ENCODE data around the gene CHRNA7.
A peak's percentile ranks its signal among the peaks of the same experiment; 100 is the strongest.

Gene CHRNA7

DNA sequence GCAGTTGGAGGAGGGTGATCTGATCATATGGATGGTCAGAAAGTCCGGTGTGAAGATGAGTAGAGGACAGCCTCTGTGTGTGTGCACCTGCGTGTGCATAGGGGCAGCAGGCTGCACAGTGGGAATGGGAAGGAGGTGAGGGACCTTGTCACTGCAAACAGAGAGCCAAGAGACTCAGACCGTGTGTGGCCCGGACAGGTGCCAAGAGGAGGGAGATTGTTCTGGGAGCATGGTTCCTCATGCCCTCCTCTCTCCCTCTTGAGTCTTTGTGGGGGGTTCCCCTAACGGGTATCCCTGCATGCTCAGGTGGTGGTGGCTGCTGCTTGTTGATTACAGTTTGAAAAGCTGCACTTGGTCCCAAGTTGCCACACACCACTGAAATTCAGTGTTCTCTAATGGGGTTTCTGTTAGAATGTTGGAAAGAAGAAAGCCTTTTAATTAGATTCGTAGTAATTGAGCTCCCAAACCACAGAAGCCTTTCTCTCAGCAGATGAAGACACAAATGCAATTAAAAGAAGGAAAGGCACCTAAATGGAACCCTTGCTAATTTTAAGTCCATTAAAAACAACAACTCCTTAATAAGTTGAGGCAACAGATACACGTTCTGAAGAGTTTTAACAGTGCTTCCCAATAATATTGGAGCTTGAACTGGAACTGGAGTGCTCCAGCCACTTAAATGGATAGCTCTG, 68.9 kb downstream of the CHRNA7 start:
- no peaks in the 10 kb centered on the region for H3K4me1 ChIP-seq (ENCODE audit: insufficient read depth, low read length)
- peaks cover 6% of the 10 kb centered on the region for H3K27me3 ChIP-seq (ENCODE audit: insufficient read depth, low read length, poor library complexity)
- no peak overlapping the region for H3K9ac ChIP-seq (ENCODE audit: low read depth, low read length)
- TF ChIP-seq, protein P1, sequence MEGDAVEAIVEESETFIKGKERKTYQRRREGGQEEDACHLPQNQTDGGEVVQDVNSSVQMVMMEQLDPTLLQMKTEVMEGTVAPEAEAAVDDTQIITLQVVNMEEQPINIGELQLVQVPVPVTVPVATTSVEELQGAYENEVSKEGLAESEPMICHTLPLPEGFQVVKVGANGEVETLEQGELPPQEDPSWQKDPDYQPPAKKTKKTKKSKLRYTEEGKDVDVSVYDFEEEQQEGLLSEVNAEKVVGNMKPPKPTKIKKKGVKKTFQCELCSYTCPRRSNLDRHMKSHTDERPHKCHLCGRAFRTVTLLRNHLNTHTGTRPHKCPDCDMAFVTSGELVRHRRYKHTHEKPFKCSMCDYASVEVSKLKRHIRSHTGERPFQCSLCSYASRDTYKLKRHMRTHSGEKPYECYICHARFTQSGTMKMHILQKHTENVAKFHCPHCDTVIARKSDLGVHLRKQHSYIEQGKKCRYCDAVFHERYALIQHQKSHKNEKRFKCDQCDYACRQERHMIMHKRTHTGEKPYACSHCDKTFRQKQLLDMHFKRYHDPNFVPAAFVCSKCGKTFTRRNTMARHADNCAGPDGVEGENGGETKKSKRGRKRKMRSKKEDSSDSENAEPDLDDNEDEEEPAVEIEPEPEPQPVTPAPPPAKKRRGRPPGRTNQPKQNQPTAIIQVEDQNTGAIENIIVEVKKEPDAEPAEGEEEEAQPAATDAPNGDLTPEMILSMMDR (IDR thresholded peaks at IDR 0.05; ENCODE audit: borderline replicate concordance, extremely low read depth, low read length, poor library complexity, severe bottlenecking), result no peak
- no peak for TF ChIP-seq EZH2 (IDR thresholded peaks at IDR 0.05; ENCODE audit: borderline replicate concordance, low read depth, low read length, severe bottlenecking)
- no peak for ATAC-seq (ENCODE audit: insufficient read depth, low read depth)
- no peaks in the 10 kb centered on the region for H3K36me3 ChIP-seq (ENCODE audit: insufficient read depth, low read length)
- no peak overlapping the region for H3K4me2 ChIP-seq (ENCODE audit: insufficient read depth, low read length)
- H2AFZ ChIP-seq (ENCODE audit: low read depth, low read length), result no peak overlapping the region
- H3K79me2 ChIP-seq (ENCODE audit: insufficient read depth, low read length), result no peaks in the 10 kb centered on the region
- no peak overlapping the region for H3K4me3 ChIP-seq (ENCODE audit: low read depth in 1 of 2, low read length in 2 of 2)
- no peaks in the 10 kb centered on the region for H4K20me1 ChIP-seq (ENCODE audit: insufficient read depth, low read length)
- H3K9me3 ChIP-seq (ENCODE audit: insufficient read depth, low read length, severe bottlenecking), result no peaks in the 10 kb centered on the region
- no peak overlapping the region for H3K27ac ChIP-seq (ENCODE audit: low read length)
- DNase-seq, result no peak

- no peak overlapping the region for H2AFZ ChIP-seq (ENCODE audit: low read depth, low read length)
- no peaks in the 10 kb centered on the region for H3K79me2 ChIP-seq (ENCODE audit: insufficient read depth, low read length)
- no peaks in the 10 kb centered on the region for H4K20me1 ChIP-seq (ENCODE audit: insufficient read depth, low read length)
- H3K27ac ChIP-seq (ENCODE audit: low read length), result no peak overlapping the region
- H3K4me1 ChIP-seq (ENCODE audit: insufficient read depth, low read length), result no peaks in the 10 kb centered on the region
- TF ChIP-seq, protein P1 (IDR thresholded peaks at IDR 0.05; ENCODE audit: borderline replicate concordance, extremely low read depth, low read length, poor library complexity, severe bottlenecking), result no peak
- no peak for TF ChIP-seq EZH2 (IDR thresholded peaks at IDR 0.05; ENCODE audit: borderline replicate concordance, low read depth, low read length, severe bottlenecking)
- H3K9me3 ChIP-seq (ENCODE audit: insufficient read depth, low read length, severe bottlenecking), result no peaks in the 10 kb centered on the region
- no peak overlapping the region for H3K4me3 ChIP-seq (ENCODE audit: low read depth in 1 of 2, low read length in 2 of 2)
- H3K4me2 ChIP-seq (ENCODE audit: insufficient read depth, low read length), result no peak overlapping the region
- H3K9ac ChIP-seq (ENCODE audit: low read depth, low read length), result no peak overlapping the region
- no peaks in the 10 kb centered on the region for H3K36me3 ChIP-seq (ENCODE audit: insufficient read depth, low read length)
- ATAC-seq (ENCODE audit: insufficient read depth, low read depth) (no peak), DNase-seq (no peak)
- peaks cover 6% of the 10 kb centered on the region for H3K27me3 ChIP-seq (ENCODE audit: insufficient read depth, low read length, poor library complexity)
These were observed 69.8 kb downstream of the CHRNA7 start for GRCh38 chr15:32099956-32100684.

DNA sequence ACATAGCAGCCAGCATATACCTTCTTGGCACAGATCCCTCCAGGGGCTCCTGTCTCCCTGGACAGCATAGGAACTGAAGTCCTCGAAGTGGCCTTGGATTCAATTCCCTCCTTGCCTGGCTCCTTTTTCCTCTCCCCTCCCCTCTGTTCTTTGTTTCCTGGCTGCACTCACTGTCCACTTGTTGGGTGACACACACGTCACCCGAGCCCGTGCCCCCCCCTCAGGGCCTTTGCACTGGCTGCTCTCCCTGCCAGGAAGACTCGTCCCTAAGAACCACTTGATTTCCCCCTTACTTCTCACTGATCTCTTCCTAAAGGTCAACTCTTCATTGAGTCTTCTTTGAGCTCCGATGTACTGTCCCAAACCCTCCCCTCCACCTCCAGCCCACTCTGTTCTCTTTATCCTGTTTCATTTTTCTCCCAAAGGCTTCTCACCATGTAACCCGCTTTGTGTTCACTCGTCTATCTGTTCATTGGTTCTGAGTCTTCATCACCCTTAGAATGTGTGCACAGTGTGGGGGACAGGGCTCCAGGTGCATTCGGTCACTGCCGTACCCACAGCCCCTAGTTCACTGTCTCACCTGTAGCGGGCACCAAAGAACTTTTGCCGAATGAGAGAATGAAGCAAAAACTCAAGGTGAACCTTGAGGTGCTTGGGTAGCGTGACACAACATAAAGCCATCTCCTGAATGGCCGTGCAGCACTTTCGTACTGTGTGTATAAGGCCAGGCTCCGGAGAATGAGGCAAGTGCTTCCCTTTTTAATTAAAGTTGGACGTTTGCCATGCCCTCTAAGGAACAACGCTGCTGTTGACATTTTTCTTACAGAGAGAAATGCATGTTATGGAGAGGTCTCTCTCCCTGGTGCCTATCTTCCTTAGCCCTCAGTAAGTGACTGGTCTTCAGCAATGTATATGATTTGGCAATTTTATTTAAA, 74.0 kb downstream of the CHRNA7 start:
- no peak overlapping the region for H3K27ac ChIP-seq (ENCODE audit: low read length)
- H4K20me1 ChIP-seq (ENCODE audit: insufficient read depth, low read length), result no peaks in the 10 kb centered on the region
- H2AFZ ChIP-seq (ENCODE audit: low read depth, low read length), result no peak overlapping the region
- no peaks in the 10 kb centered on the region for H3K79me2 ChIP-seq (ENCODE audit: insufficient read depth, low read length)
- TF ChIP-seq, protein P1 (IDR thresholded peaks at IDR 0.05; ENCODE audit: borderline replicate concordance, extremely low read depth, low read length, poor library complexity, severe bottlenecking), result peak; percentile 22
- no peak for TF ChIP-seq EZH2 (IDR thresholded peaks at IDR 0.05; ENCODE audit: borderline replicate concordance, low read depth, low read length, severe bottlenecking)
- DNase-seq, result no peak
- H3K4me2 ChIP-seq (ENCODE audit: insufficient read depth, low read length), result no peak overlapping the region
- H3K9ac ChIP-seq (ENCODE audit: low read depth, low read length), result no peak overlapping the region
- H3K36me3 ChIP-seq (ENCODE audit: insufficient read depth, low read length), result no peaks in the 10 kb centered on the region
- no peaks in the 10 kb centered on the region for H3K9me3 ChIP-seq (ENCODE audit: insufficient read depth, low read length, severe bottlenecking)
- H3K4me3 ChIP-seq (ENCODE audit: low read depth in 1 of 2, low read length in 2 of 2), result no peak overlapping the region
- peaks cover 3% of the 10 kb centered on the region for H3K27me3 ChIP-seq (ENCODE audit: insufficient read depth, low read length, poor library complexity)
- no peak for ATAC-seq (ENCODE audit: insufficient read depth, low read depth)
- H3K4me1 ChIP-seq (ENCODE audit: insufficient read depth, low read length), result no peaks in the 10 kb centered on the region
